SJSA1 (cell line): ENCODE measurements around the gene NCS1. TPM values are rescaled to one million over a fixed set of nuclear protein-coding genes. Genes with fewer than 3 reads are reported as not detected.

Source experiments
- DNase-seq, 2 experiments: peaks; one replicate each; pipeline ENCODE4 v3.0.0-alpha.2; 2015 to 2020; ENCODE audit warnings: low spot score in 2 of 2, low read depth in 1 of 2
- H3K27ac ChIP-seq: fragments of 250-450 bp; sonication (Bioruptor Pico); 2 replicates; pipeline ENCODE4 v1.5.1; 2020; ENCODE audit warnings: mild to moderate bottlenecking, moderate library complexity
- H3K27me3 ChIP-seq: fragments of 250-450 bp; sonication (Bioruptor Pico); replicated peaks from 2 replicates; pipeline ENCODE4 v1.5.1; 2020; ENCODE audit warnings: mild to moderate bottlenecking, moderate library complexity
- H3K36me3 ChIP-seq: fragments of 250-450 bp; sonication (Bioruptor Pico); 2 replicates; pipeline ENCODE4 v1.5.1; 2020; ENCODE audit warnings: mild to moderate bottlenecking
- H3K4me1 ChIP-seq: fragments of 250-450 bp; sonication (Bioruptor Pico); replicated peaks from 2 replicates; pipeline ENCODE4 v1.6.1; 2021; ENCODE audit warnings: mild to moderate bottlenecking
- H3K4me3 ChIP-seq: fragments of 250-450 bp; sonication (Bioruptor Pico); 2 replicates; pipeline ENCODE4 v1.5.1; 2020; ENCODE audit warnings: mild to moderate bottlenecking
- H3K9me3 ChIP-seq: fragments of 250-450 bp; sonication (Bioruptor Pico); replicated peaks from 2 replicates; pipeline ENCODE4 v1.5.1; 2020; ENCODE audit warnings: mild to moderate bottlenecking
- total RNA-seq: library from RNA; depleted of rRNA; stranded (reverse); fragments of >200 nt; shearing (Covaris generic); gene quantifications from 2 replicates; pipeline ENCODE4 v1.2.3, GENCODE V29; 2014

Gene NCS1
- total RNA-seq, 1 experiment from 2014 or later, result 44.6 TPM

DNA sequence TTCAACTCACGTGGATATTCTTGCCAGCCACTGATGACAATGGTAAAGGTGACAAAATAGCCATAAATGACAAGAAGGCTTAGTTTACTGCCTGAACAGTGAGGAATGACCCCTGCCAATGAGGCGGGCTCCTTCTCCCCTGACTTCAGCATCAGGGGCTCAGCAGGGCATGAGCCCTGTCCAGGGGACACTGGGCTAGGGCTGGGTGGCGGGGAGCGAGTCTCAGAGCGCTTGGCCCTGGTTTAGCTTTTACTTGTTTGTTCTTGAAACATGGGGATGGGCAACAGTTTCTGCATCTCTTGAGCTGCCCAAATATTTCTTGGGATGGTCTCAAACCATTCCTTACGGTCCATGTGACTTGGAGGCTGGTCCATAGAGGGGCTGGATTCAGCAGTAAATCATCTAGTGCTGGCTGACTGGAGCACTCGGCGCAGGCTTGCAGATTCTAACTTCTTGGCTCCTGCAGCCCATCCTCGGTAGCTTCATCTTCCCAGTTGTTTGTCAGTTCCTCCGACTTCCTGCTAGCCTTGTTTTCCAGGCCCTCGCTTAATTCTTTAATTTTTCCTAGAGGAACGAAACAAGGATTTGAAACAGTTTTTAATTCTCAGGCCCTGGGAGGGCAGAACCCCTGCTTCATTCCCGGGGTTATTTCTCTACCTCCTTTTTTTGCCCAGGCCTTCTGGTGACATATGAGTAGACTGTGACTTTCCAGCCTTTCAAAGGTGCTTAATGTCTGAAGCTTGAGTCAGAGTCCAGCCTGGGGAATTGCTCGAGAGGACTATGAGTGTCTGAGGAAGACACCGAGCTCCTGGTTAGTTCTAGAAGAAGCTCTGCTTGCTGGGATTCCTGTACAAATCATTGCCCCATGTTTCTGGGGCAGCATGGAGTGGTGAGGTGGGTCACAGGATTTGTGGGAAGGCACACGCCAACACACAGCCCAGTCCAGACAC lies 88.9 kb downstream of the NCS1 start:
- Histone ChIP-seq H3K4me3 (no peak overlapping the region), H3K4me1 (peaks cover 13% of the 10 kb centered on the region), H3K27me3 (peaks cover 24% of the 10 kb centered on the region), H3K36me3 (no peaks in the 10 kb centered on the region), H3K27ac (no peak overlapping the region), H3K9me3 (no peaks in the 10 kb centered on the region)
- no peak for DNase-seq

DNA sequence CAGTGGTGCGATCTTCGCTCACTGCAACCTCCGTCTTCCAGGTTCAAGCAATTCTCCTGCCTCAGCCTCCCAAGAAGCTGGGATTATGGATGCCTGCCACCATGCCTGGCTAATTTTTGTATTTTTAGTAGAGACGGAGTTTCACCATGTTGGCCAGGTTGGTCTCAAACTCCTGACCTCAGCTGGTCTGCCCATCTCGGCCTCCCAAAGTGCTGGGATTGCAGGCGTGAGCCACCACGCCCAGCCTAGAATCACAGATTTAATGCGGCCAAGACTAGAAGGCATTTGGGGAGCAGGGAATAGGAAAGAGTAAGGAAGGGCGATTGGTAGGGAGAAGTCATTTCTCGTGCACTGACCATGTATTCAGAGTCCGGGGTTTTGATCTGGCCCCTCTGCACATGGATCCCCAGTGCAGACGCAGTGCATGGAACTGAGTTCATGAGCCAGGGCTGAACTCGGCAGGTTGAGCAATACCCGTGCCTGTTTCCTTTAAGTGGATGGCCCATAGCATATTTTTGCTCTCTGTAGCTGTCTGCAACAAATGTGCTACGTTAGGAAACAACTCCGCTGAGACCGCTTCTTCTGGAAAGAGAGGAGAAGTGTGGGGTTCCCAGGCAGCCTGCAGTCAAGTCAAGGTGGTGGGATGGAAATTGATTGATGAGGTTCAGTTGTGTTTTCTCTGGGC lies 90.0 kb downstream of the NCS1 start:
- no peak for DNase-seq
- H3K36me3 ChIP-seq, result no peaks in the 10 kb centered on the region
- no peaks in the 10 kb centered on the region for H3K9me3 ChIP-seq
- H3K4me1 ChIP-seq, result peaks cover 13% of the 10 kb centered on the region
- H3K27me3 ChIP-seq, result peaks cover 32% of the 10 kb centered on the region
- no peak overlapping the region for H3K27ac ChIP-seq
- H3K4me3 ChIP-seq, result no peak overlapping the region

DNA sequence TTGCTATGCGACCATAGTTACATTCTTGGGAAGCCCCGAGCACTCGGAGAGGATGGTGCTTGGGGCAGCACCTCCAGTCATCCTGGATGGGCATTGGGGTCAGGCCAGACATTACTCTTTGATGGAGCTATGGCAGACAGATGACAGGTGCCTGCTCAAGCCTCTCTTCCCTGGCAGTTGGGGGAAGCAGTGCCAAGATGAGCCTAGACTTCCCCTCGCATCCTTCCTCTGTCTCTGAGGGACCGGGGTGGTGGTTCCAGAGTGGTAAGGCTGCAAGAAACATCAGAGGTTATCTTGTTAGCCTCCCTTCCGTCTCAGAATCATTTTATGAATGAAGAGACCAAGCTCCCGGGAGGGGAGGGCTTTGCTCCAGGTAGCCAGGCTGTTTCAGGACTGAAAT lies 90.6 kb downstream of the NCS1 start:
- Histone ChIP-seq H3K4me3 (no peak overlapping the region), H3K9me3 (no peaks in the 10 kb centered on the region), H3K27ac (no peak overlapping the region), H3K36me3 (no peaks in the 10 kb centered on the region), H3K27me3 (peaks cover 37% of the 10 kb centered on the region), H3K4me1 (peaks cover 13% of the 10 kb centered on the region)
- no peak for DNase-seq

DNA sequence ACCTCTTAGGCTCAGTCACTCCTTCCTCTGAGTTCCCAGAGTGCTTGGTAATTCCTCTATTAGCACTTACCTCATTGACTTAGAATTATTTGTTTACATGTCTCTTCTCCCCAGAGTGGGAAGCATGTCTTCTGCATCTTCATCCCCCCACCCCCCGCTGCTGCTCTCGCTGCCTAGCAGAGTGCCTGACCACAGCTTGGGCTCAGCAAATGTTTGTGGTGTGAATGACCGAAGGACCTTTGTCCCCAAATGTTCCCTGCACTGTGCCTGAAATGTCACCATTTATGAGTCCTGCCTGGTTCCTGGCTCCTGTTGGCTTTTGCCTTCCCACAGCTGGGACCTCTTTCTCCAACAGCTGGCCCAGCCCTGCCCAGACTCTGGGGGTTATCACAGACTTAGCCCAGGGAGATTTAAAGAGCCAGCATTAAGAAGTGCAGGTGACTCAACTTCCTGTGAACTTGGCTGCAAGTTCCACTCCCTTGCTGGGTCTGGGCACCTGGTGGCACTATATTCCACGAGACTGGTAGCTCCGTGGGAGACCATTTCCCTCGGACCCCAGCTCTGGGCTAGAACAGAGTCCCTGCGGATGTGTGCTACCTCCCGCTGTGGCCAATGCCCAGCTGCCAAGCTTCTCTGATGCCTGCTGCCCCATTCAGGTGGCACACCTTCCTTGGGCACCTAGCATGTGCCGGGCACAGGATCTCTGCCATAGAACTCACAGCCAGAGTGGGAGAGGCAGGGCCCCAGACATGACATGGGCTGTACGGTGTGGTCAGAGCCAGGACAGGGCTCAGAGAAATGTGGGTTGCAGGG lies 91.6 kb downstream of the NCS1 start:
- no peak overlapping the region for H3K4me3 ChIP-seq
- peaks cover 12% of the 10 kb centered on the region for H3K4me1 ChIP-seq
- peaks cover 37% of the 10 kb centered on the region for H3K27me3 ChIP-seq
- H3K36me3 ChIP-seq, result no peaks in the 10 kb centered on the region
- DNase-seq, result no peak
- no peaks in the 10 kb centered on the region for H3K9me3 ChIP-seq
- no peak overlapping the region for H3K27ac ChIP-seq

DNA sequence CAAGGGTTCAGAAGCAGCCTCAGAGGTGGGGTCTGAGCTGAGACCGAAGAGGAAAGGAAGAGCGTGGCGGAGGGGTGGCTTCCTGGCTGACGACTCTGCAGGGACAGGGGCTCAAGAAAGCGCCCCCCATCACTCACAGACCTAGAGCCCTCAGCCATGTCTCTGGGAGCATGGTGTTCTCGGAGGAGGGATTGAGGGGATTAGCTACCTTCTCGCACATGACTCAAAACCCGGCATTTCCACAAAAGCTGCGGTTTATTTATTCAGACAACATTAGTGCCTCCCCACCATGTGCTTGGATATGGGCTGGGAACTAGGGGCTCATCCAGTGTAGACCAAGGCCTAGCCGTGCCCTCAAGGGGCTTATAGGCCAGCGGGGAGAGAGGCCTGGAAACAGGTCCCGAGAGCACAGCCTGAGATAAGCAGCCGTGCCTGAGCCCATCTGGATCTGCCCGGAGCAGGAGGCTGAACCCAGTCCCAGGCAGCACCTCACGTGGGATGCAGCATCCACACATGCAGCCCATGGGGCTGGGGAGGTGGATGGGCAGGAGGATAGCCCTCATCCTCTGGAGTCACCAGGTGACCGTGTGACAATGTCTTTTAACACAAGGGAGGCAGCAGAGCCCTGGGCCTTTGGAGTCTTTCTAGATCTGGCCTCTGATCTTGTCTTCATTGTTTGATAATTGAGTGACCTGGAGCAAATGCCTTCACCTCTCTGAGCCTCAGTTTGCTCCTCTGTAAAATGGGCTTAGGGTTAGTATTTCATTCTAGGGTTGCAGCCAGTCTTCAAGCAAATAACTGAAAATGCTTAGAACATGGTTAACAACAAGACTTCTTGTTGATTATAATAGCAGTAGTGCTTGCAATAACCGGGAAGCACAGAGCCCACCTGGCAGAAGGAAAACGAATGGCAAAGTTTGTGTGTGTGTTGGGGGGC lies 92.5 kb downstream of the NCS1 start:
- Histone ChIP-seq H3K36me3 (no peaks in the 10 kb centered on the region), H3K27ac (no peak overlapping the region), H3K9me3 (no peaks in the 10 kb centered on the region), H3K4me1 (peaks cover 8% of the 10 kb centered on the region), H3K4me3 (no peak overlapping the region), H3K27me3 (peaks cover 37% of the 10 kb centered on the region)
- DNase-seq, result no peak

DNA sequence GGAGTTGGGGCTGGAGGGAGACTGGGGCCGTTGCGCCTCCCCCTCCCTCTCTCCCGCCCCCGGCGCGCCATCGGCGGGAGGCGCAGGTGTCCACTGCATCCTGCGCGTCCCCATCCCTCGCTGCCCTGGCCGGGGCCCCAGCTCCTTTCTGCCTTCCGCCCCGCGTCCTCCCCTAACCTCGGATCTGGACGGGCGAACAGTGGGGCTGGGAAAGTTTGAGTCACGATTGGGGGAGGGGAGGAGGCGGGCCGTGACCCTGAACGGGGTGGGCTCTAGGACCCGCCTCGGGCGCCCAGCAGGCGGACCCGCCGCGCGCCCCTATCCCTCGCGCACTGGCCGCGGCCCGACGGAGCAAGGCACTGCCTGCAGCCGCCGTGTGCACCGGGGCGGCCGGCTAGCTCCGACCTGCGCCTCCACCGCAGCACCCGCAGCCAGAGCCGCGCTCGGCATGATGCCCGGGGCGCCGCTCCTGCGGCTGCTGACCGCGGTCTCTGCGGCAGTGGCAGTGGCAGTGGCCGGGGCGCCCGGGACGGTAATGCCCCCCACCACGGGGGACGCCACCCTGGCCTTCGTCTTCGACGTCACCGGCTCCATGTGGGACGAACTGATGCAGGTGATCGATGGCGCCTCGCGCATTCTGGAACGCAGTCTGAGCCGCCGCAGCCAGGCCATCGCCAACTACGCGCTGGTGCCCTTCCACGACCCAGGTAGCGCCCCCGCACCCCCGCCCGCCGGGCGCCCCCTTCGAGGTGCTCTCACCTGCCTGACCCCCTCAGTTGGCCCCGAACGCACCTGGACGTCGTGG lies 93.4 kb downstream of the NCS1 start, which contains the start of gene HMCN2:
Gene HMCN2 (plus strand): TSS at position 330 of the 805 bp plus-strand sequence. CDS start 119 bp downstream, at position 449.
- Histone ChIP-seq H3K4me1 (peaks cover 8% of the 10 kb centered on the region), H3K4me3 (no peak within 1 kb of the TSS), H3K36me3 (no peaks in the 10 kb centered on the region), H3K9me3 (no peaks in the 10 kb centered on the region), H3K27ac (no peak within 1 kb of the TSS), H3K27me3 (peaks cover 37% of the 10 kb centered on the region)
- DNase-seq, result no peak

DNA sequence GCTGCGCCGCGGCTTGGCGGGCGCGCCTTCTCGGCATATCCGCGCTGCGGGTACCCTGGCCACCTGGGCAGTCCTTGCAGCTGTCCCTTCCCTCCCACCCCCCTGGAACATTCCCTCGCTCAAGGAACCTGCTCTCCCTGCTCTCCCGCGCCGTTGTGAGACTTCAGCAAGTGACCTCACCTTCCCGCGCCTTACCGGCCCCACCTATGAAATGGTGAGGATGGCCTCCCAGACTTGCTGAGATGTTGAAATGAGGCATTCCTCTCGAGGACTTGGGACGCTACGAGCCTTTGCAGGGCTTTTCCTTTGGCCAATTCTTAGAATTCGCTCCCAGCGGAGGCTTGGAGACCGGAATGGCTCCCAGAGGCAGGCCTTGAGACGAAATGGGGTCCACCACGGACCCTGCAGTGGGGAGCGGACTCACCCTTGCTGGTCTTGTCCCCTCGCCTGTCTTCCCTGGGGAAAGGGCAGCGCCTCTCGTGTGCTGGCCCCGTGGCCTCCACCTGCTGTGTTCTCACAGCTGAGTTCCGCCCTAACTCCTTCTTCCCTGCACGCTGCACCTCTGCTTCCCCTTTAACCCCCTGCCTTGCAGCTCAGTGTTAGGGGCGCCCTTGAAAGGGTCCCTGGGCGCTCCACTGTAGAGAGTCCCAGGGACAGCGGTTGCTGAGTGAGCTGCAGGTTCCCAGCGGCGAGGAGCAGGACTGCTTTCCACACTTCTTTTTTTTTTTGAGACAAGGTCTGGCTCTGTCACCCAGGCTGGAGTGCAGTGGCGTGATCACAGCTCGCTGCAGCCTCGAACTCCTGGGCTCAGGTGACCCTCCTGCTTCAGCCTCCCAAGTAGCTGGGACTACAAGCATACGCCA lies 94.3 kb downstream of the NCS1 start:
- no peaks in the 10 kb centered on the region for H3K36me3 ChIP-seq
- no peak for DNase-seq
- H3K9me3 ChIP-seq, result no peaks in the 10 kb centered on the region
- H3K27me3 ChIP-seq, result peaks cover 37% of the 10 kb centered on the region
- H3K4me1 ChIP-seq, result peaks cover 8% of the 10 kb centered on the region
- no peak overlapping the region for H3K4me3 ChIP-seq
- H3K27ac ChIP-seq, result no peak overlapping the region

DNA sequence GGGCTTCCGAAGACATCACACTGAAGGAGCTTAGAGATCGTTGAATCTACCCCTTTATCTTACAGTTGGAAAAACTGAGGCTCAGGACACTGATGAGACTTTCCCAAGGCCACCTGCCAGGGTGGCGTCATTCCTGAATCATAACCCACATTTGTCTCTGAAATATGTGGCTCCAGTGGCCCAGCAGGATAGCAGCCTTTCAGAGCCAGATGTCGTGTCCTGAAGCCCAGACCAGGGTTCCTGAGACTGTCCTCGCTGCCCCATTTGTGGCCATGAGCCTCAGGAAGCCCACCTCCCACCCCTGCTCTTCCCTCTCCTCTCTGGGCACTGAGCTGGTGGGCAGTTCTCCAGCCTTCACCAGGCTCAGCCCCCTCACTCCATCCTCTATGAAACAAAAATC lies 95.7 kb downstream of the NCS1 start:
- no peak overlapping the region for H3K27ac ChIP-seq
- peaks cover 8% of the 10 kb centered on the region for H3K4me1 ChIP-seq
- no peak overlapping the region for H3K4me3 ChIP-seq
- H3K9me3 ChIP-seq, result no peaks in the 10 kb centered on the region
- H3K27me3 ChIP-seq, result peaks cover 37% of the 10 kb centered on the region
- H3K36me3 ChIP-seq, result no peaks in the 10 kb centered on the region
- DNase-seq, result no peak

DNA sequence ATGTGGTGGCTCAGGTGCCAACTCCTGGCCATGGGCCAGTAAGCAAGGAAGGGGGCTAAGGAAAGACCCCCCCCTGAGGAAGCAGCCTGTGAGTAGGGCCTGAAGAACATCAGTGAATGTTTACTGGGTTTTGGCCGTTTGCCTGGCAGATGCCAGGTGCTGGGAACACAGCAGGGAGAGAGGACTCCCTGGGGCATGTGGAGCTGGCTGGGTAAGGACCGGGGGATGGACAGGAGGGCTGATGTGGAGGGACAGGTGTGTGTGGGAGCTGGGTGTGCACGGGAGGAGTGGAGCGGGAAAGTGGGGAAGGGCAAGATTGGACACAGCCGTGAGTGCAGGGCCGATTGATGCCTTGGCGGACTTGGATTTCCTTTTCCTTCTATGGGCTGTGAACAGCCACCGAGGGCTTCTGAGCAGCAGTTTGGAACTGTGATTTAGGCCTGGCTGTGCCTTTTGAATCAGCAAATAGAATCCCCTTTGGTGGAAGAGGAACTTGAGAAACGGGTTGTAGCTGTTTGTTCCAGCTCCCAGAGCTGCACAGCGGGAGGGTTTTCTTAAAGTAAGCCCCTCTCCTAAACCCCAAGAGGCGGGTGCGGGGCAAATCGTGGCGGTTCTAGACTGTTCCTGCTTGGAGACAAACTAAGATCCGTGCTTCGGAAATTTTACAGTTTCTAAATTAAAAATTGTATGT lies 96.5 kb downstream of the NCS1 start:
- Histone ChIP-seq H3K4me1 (peaks cover 7% of the 10 kb centered on the region), H3K36me3 (no peaks in the 10 kb centered on the region), H3K27ac (no peak overlapping the region), H3K4me3 (no peak overlapping the region), H3K27me3 (peaks cover 36% of the 10 kb centered on the region), H3K9me3 (no peaks in the 10 kb centered on the region)
- DNase-seq, result no peak

DNA sequence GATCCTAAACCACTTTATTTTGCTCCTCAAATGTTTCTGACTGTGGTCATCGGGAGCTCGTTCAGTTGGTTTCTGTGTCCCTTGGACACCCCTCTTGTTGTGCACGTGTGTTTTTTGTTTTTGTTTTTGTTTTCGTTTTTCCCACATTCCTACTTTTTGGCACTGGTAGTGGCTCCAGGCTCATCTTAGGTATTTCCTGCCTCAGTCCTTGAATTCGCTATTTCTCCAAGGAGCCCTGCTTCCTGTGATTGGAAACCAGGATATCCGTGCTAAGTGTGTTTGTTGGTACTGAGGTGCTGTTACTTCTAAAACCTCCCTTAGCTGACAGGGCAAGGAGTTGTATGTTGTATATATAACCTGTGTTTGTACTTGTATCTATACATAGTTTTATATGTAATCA lies 99.3 kb downstream of the NCS1 start:
- no peak overlapping the region for H3K4me3 ChIP-seq
- no peak overlapping the region for H3K27ac ChIP-seq
- H3K27me3 ChIP-seq, result peaks cover 9% of the 10 kb centered on the region
- no peaks in the 10 kb centered on the region for H3K9me3 ChIP-seq
- H3K36me3 ChIP-seq, result no peaks in the 10 kb centered on the region
- no peak for DNase-seq
- H3K4me1 ChIP-seq, result peaks cover 3% of the 10 kb centered on the region

DNA sequence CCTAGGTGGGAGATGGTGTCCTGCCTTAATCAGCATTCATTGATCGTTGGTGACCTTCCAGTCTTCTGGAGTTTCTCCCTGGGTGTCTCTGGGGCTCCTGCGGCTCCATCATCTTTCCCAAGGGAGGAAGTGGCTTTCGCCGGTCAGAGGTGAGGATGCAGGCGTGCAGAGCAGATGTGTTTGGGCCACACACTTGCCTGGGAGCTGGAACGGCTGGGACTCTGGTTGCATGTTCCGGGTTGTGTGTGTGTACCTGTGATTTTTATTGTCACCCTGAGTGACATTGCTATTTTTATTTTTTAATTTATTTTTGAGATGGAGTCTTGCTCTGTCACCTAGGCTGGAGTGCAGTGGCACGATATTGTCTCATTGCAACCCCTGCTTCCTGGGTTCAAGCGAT lies 103.0 kb downstream of the NCS1 start:
- Histone ChIP-seq H3K4me1 (peaks cover 4% of the 10 kb centered on the region), H3K9me3 (no peaks in the 10 kb centered on the region), H3K36me3 (no peaks in the 10 kb centered on the region), H3K4me3 (no peak overlapping the region), H3K27ac (no peak overlapping the region), H3K27me3 (no peaks in the 10 kb centered on the region)
- DNase-seq, result no peak
